Breast epithelium (tissue), 3 donors: ENCODE measurements around the gene GMCL1.

ENCODE experiments used
- POLR2AphosphoS5 ChIP-seq, 3 donors: sonication (generic); formaldehyde crosslinking; IDR thresholded peaks; one replicate each; pipeline ENCODE4 v1.6.1; 2017; ENCODE audit warnings: antibody characterized with exemption in 3 of 3
- TF ChIP-seq, protein P1 (sequence below), 3 donors: fragments of 450-650 bp; IDR thresholded peaks; one replicate each; pipeline ENCODE4 v1.5.1; 2016 to 2017; ENCODE audit warnings: antibody characterized with exemption in 3 of 3, mild to moderate bottlenecking in 3 of 3, moderate library complexity in 3 of 3

DNA sequence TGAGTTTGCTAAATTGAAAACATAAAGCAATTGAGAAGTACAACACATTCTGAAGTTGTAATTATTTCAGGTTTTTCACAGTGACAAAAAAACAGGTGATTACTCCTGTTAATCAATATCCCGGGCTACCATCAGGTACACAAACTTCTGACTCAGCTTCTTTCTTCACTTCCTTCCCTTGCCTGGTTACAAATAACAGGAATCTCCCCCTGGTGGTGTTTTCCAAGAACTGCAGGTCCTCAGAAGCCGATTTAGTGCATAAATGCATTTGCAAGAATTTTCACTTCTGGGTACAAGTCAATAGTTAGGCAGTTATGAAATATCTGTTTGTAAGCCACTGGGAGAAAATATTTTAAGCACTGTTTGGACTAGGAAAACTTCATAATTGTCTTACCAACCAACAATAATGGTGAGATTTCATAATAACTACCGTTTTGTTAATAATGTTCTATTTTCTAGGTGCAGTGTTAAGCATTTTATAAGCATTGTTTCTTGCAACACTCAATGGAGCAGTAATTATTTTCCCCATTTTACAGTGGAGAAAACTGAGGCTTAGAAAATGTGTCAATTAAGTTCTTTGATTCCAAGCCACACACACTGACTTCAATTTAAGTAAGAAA is 12.4 kb upstream of the GMCL1 start:
- TF ChIP-seq, protein P1, sequence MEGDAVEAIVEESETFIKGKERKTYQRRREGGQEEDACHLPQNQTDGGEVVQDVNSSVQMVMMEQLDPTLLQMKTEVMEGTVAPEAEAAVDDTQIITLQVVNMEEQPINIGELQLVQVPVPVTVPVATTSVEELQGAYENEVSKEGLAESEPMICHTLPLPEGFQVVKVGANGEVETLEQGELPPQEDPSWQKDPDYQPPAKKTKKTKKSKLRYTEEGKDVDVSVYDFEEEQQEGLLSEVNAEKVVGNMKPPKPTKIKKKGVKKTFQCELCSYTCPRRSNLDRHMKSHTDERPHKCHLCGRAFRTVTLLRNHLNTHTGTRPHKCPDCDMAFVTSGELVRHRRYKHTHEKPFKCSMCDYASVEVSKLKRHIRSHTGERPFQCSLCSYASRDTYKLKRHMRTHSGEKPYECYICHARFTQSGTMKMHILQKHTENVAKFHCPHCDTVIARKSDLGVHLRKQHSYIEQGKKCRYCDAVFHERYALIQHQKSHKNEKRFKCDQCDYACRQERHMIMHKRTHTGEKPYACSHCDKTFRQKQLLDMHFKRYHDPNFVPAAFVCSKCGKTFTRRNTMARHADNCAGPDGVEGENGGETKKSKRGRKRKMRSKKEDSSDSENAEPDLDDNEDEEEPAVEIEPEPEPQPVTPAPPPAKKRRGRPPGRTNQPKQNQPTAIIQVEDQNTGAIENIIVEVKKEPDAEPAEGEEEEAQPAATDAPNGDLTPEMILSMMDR (IDR thresholded peaks at IDR 0.05), result peak; percentile 98 to 99 (median 98)
- no peak for TF ChIP-seq POLR2AphosphoS5 (IDR thresholded peaks at IDR 0.05)
